Kidney (tissue), 14 donors: ENCODE measurements around the gene ADAMTS10. TPM values are rescaled to one million over a fixed set of nuclear protein-coding genes. Genes with fewer than 3 reads are reported as not detected.

ENCODE experiments used
- DNase-seq, 5 donors: peaks; one replicate each; pipeline ENCODE4 v3.0.0-alpha.2; 2013 to 2020
- FAIRE-seq: peaks from 2 replicates; lab custom pipeline; 2012; peaks lifted over from hg19 to GRCh38; lab: Jason Lieb, UNC
- H3K27ac ChIP-seq, 2 donors: one replicate each; pipeline ENCODE4 v1.7.0; 2013; ENCODE audit warnings: low read depth in 2 of 2, low read length in 2 of 2, inconsistent platforms in 1 of 2
- H3K27me3 ChIP-seq: one replicate; pipeline ENCODE4 v1.7.1; 2013; ENCODE audit warnings: low read length, inconsistent platforms; ENCODE audit not compliant: control insufficient read depth, insufficient read depth
- H3K36me3 ChIP-seq, 3 donors: one replicate each; pipeline versions ENCODE4 v1.7.0 to v1.7.1; 2013; ENCODE audit warnings: low read length in 3 of 3, control low read depth in 1 of 3, inconsistent platforms in 1 of 3; ENCODE audit not compliant: insufficient read depth in 3 of 3, control insufficient read depth in 2 of 3
- H3K4me1 ChIP-seq, 3 donors: one replicate each; pipeline versions ENCODE4 v1.7.0 to v1.7.1; 2013; ENCODE audit warnings: low read length in 3 of 3, inconsistent platforms in 1 of 3, low read depth in 1 of 3; ENCODE audit not compliant: control insufficient read depth in 2 of 3, insufficient read depth in 2 of 3
- H3K4me3 ChIP-seq, 3 donors: one replicate each; pipeline versions ENCODE4 v1.7.0 to v1.8.1; 2013; ENCODE audit warnings: low read length in 3 of 3, control low read depth in 1 of 3, inconsistent platforms in 1 of 3
- H3K9ac ChIP-seq, 3 donors: one replicate each; pipeline versions ENCODE4 v1.7.0 to v1.7.1; 2013; ENCODE audit warnings: low read length in 3 of 3, control low read depth in 1 of 3, inconsistent platforms in 1 of 3
- H3K9me3 ChIP-seq, 3 donors: one replicate each; pipeline versions ENCODE4 v1.7.0 to v1.7.1; 2013; ENCODE audit warnings: low read length in 3 of 3, control low read depth in 1 of 3, inconsistent platforms in 1 of 3; ENCODE audit not compliant: control insufficient read depth in 2 of 3, insufficient read depth in 1 of 3
- CTCF ChIP-seq: IDR thresholded peaks from 3 replicates; pipeline ENCODE4 v1.5.1; 2012; ENCODE audit warnings: mild to moderate bottlenecking, moderate library complexity, borderline replicate concordance; ENCODE audit not compliant: insufficient read depth; ENCODE audit errors: extremely low read depth
- intact Hi-C: fragments of 100-400 bp; cut with DNase I; formaldehyde crosslinking; loops from one replicate; pipeline ENCODE4 v1.11.1; 2022
- polyA plus RNA-seq: library from polyadenylated mRNA; stranded (reverse); fragments of 350-450 nt; fragmentation: Illumina TruSeq; extraction: RNeasy Lipid Tissue Mini Kit (QIAGEN cat#74804); gene quantifications from one replicate; pipeline ENCODE4 v1.2.3, GENCODE V29; 2014; ENCODE audit warnings: low read depth, low replicate concordance; ENCODE audit not compliant: insufficient read depth
- total RNA-seq: library from RNA; stranded (reverse); fragmentation: NEBNext Ultra II Directional; extraction: Animal tissue kit (Norgen Biotek cat#: 25700); gene quantifications from one replicate; pipeline ENCODE4 v1.2.1, GENCODE V29; 2021
- donor health status: control.
- donor health status: control.
- donor health status: control.
- donor health status: control.
- donor health status: control.
- donor health status: DM: yes; HTN: yes; CAD: no.
- donor health status: Normal renal cell carcinoma (clear cell type).

Gene ADAMTS10
- total and polyA plus RNA-seq, 2 donors from 2014 or later = 8.9 to 48.8 TPM

GRCh38 chr19:8545743-8546142 is 64.8 kb downstream of the ADAMTS10 start:
- Histone ChIP-seq H3K4me1 (no peaks in the 10 kb centered on the region), H3K9ac (no peak overlapping the region), H3K9me3 (no peaks in the 10 kb centered on the region), H3K4me3 (no peak overlapping the region), H3K27ac (no peak overlapping the region), H3K27me3 (no peaks in the 10 kb centered on the region), H3K36me3 (no peaks in the 10 kb centered on the region)
- intact Hi-C loops = no loop called here
- no peak for TF ChIP-seq CTCF
- DNase-seq = no peak
- FAIRE-seq = no peak

GRCh38 chr19:8544168-8544567 is 66.3 kb downstream of the ADAMTS10 start:
- DNase-seq (no peak), FAIRE-seq (no peak)
- no peak overlapping the region for H3K27ac ChIP-seq
- no peaks in the 10 kb centered on the region for H3K9me3 ChIP-seq
- no peak overlapping the region for H3K4me3 ChIP-seq
- no peak overlapping the region for H3K9ac ChIP-seq
- no peaks in the 10 kb centered on the region for H3K27me3 ChIP-seq
- intact Hi-C loops = no loop called here
- TF ChIP-seq CTCF = no peak
- no peaks in the 10 kb centered on the region for H3K4me1 ChIP-seq
- no peaks in the 10 kb centered on the region for H3K36me3 ChIP-seq

GRCh38 chr19:8539621-8540149 is 70.8 kb downstream of the ADAMTS10 start:
- no peaks in the 10 kb centered on the region for H3K36me3 ChIP-seq
- H3K9ac ChIP-seq = no peak overlapping the region
- no peaks in the 10 kb centered on the region for H3K9me3 ChIP-seq
- FAIRE-seq (no peak), DNase-seq (no peak)
- H3K27ac ChIP-seq = no peak overlapping the region
- no peaks in the 10 kb centered on the region for H3K4me1 ChIP-seq
- no peak for TF ChIP-seq CTCF
- H3K27me3 ChIP-seq = no peaks in the 10 kb centered on the region
- H3K4me3 ChIP-seq = no peak overlapping the region
- intact Hi-C loops = no loop called here

- DNase-seq (no peak), FAIRE-seq (no peak)
- H3K27ac ChIP-seq = no peak overlapping the region
- no peaks in the 10 kb centered on the region for H3K4me1 ChIP-seq
- no peak overlapping the region for H3K9ac ChIP-seq
- no peak for TF ChIP-seq CTCF
- H3K36me3 ChIP-seq = no peaks in the 10 kb centered on the region
- H3K4me3 ChIP-seq = no peak overlapping the region
- H3K9me3 ChIP-seq = no peaks in the 10 kb centered on the region
- H3K27me3 ChIP-seq = no peaks in the 10 kb centered on the region
- intact Hi-C loops = no loop called here
Observed at GRCh38 chr19:8537099-8537498, 73.4 kb downstream of the ADAMTS10 start.
